DMS 273 (cell line): ENCODE results near the gene BOLA3.
"Not testable (repeated sequence)": the region's sequence is repeated elsewhere in the genome, so short reads cannot be mapped to it uniquely, and the experiment has no call there.

ENCODE experiments used
- DNase-seq: peaks from one replicate; lab custom pipeline; 2025; ENCODE audit not compliant: unreplicated experiment; lab: John Stamatoyannopoulos, UW

Gene BOLA3

GRCh38 chr2:74105413-74105812 lies 42.3 kb downstream of the BOLA3 start:
- DNase-seq, result no peak

GRCh38 chr2:74104839-74105238 lies 42.9 kb downstream of the BOLA3 start:
- DNase-seq, result no peak

GRCh38 chr2:74103763-74104162 lies 43.9 kb downstream of the BOLA3 start:
- DNase-seq, result no peak

- DNase-seq, result no peak
These were observed 45.2 kb downstream of the BOLA3 start for GRCh38 chr2:74102516-74102915.

GRCh38 chr2:74101574-74102300 lies 46.0 kb downstream of the BOLA3 start:
- DNase-seq, result no peak

- DNase-seq, result no peak
These were observed 47.2 kb downstream of the BOLA3 start for GRCh38 chr2:74100254-74101216.

GRCh38 chr2:74099835-74100234 lies 47.9 kb downstream of the BOLA3 start:
- DNase-seq, result no peak

GRCh38 chr2:74099271-74099670 lies 48.4 kb downstream of the BOLA3 start:
- DNase-seq, result no peak

GRCh38 chr2:74097574-74097973 lies 50.1 kb downstream of the BOLA3 start:
- no peak for DNase-seq

GRCh38 chr2:74096052-74096451 lies 51.7 kb downstream of the BOLA3 start:
- DNase-seq, result no peak

- DNase-seq, result no peak
These were observed 52.1 kb downstream of the BOLA3 start for GRCh38 chr2:74095632-74096031.

- no peak for DNase-seq
These were observed 53.4 kb downstream of the BOLA3 start for GRCh38 chr2:74094291-74094690.

- DNase-seq, result no peak
These were observed 53.9 kb downstream of the BOLA3 start for GRCh38 chr2:74093840-74094239.

GRCh38 chr2:74093426-74093825 lies 54.3 kb downstream of the BOLA3 start:
- DNase-seq, result no peak

GRCh38 chr2:74092275-74092674 lies 55.4 kb downstream of the BOLA3 start:
- DNase-seq, result no peak

GRCh38 chr2:74091391-74091790 lies 56.3 kb downstream of the BOLA3 start:
- no peak for DNase-seq

GRCh38 chr2:74089816-74090745 lies 57.6 kb downstream of the BOLA3 start:
- no peak for DNase-seq

- DNase-seq, result not testable (repeated sequence)
These were observed 59.0 kb downstream of the BOLA3 start for GRCh38 chr2:74088676-74089075.

- DNase-seq, result no peak
These were observed 60.0 kb downstream of the BOLA3 start for GRCh38 chr2:74087696-74088095.

GRCh38 chr2:74086021-74086420 lies 61.7 kb downstream of the BOLA3 start:
- DNase-seq, result no peak
